GM13977 (cell line): Measurements from ENCODE around the gene WDR55.
"Not testable (repeated sequence)": the region's sequence is repeated elsewhere in the genome, so short reads cannot be mapped to it uniquely, and the experiment has no call there.

Experiments used
- DNase-seq: peaks from one replicate; pipeline ENCODE4 v3.0.0; 2012; ENCODE audit warnings: low spot score
- CTCF ChIP-seq: IDR thresholded peaks from 2 replicates; pipeline ENCODE4 v1.5.1; 2012; ENCODE audit warnings: mild to moderate bottlenecking, control low read depth; ENCODE audit not compliant: insufficient read depth; ENCODE audit errors: extremely low read depth, missing control alignments
- in situ Hi-C: fragments of 300-500 bp; cut with MboI; formaldehyde crosslinking; loops from one replicate; pipeline ENCODE4 v1.12.0; 2022; ENCODE audit warnings: low sequenced_read_pairs, low pct_unique_long_range_greater_than_20kb, mixed read lengths, inconsistent platforms; ENCODE audit not compliant: unreplicated experiment

WDR55 gene

GRCh38 chr5:140710899-140711552 lies 46.3 kb downstream of the WDR55 start:
- no peak for TF ChIP-seq CTCF
- peak; percentile 82 for DNase-seq
- in situ Hi-C loops = no loop called here

- no peak for TF ChIP-seq CTCF
- no peak for DNase-seq
- in situ Hi-C loops = no loop called here
Measured at GRCh38 chr5:140711794-140712193, 47.1 kb downstream of the WDR55 start.

- in situ Hi-C loops = no loop called here
- no peak for DNase-seq
- TF ChIP-seq CTCF = no peak
Measured at GRCh38 chr5:140713562-140714094, 48.9 kb downstream of the WDR55 start.

GRCh38 chr5:140716238-140716637 lies 51.5 kb downstream of the WDR55 start:
- DNase-seq, in situ Hi-C loops: not testable (repeated sequence)

GRCh38 chr5:140718266-140718592 lies 53.5 kb downstream of the WDR55 start:
- in situ Hi-C loops = no loop called here

GRCh38 chr5:140720738-140721137 lies 56.0 kb downstream of the WDR55 start:
- in situ Hi-C loops = loop anchor here (10.0 kb wide), 1 partner anchor 356 kb away; the partner anchor contains the start of gene SLC4A9
- not testable (repeated sequence) for DNase-seq

More at GRCh38 chr5:140718266-140718592, 53.5 kb downstream of the WDR55 start:
- DNase-seq = no peak
- no peak for TF ChIP-seq CTCF

GRCh38 chr5:140721395-140721794 lies 56.7 kb downstream of the WDR55 start:
- not testable (repeated sequence) for DNase-seq
- in situ Hi-C loops = loop anchor here (10.0 kb wide), 1 partner anchor 357 kb away; the partner anchor contains the start of gene SLC4A9
